Thoracic aorta (tissue), 2 donors: Measurements from ENCODE around the gene NOXRED1. TPM values are rescaled to one million over a fixed set of nuclear protein-coding genes. Genes with fewer than 3 reads are reported as not detected.
"Not testable (repeated sequence)": the region's sequence is repeated elsewhere in the genome, so short reads cannot be mapped to it uniquely, and the experiment has no call there.

Source experiments
- ATAC-seq: fragments of 150-250 bp; one replicate; pipeline ENCODE4 v1.8.0; 2017; ENCODE audit warnings: low read depth; ENCODE audit not compliant: insufficient number of reproducible peaks, low FRiP score
- DNase-seq: peaks from one replicate; pipeline ENCODE4 v3.0.0-alpha.2; 2020; ENCODE audit warnings: low spot score
- H3K27ac ChIP-seq, 2 donors: fragments of 200-600 bp; sonication (generic); 1 replicate in 1 of 2; 2 replicates in 1 of 2; pipeline ENCODE4 v1.5.1; 2016; ENCODE audit warnings: mild to moderate bottlenecking in 2 of 2, moderate library complexity in 2 of 2
- H3K27me3 ChIP-seq: fragments of 200-600 bp; sonication (generic); replicated peaks from 2 replicates; pipeline ENCODE4 v1.6.0; 2016; ENCODE audit warnings: mild to moderate bottlenecking; ENCODE audit not compliant: insufficient read depth
- H3K36me3 ChIP-seq: fragments of 200-600 bp; sonication (generic); one replicate; pipeline ENCODE4 v1.5.1; 2016
- H3K4me1 ChIP-seq, 2 donors: fragments of 200-600 bp; sonication (generic); 1 replicate in 1 of 2; 2 replicates in 1 of 2; pipeline versions ENCODE4 v1.5.1 to v1.6.0; 2016; ENCODE audit warnings: low read depth in 2 of 2, mild to moderate bottlenecking in 1 of 2; ENCODE audit not compliant: control insufficient read depth in 1 of 2
- H3K4me3 ChIP-seq: fragments of 200-600 bp; sonication (generic); 2 replicates; pipeline ENCODE4 v1.5.1; 2016; ENCODE audit warnings: mild to moderate bottlenecking
- H3K9me3 ChIP-seq: fragments of 200-600 bp; sonication (generic); 2 replicates; pipeline ENCODE4 v1.5.1; 2016
- total RNA-seq, 2 donors: library from RNA; depleted of rRNA; stranded (reverse); fragments of >200 nt; gene quantifications; one replicate each; pipeline versions ENCODE4 v1.1.0 to v1.2.3, GENCODE V29; 2016
- TF ChIP-seq, protein P1 (sequence below): fragments of 200-600 bp; sonication (generic); IDR thresholded peaks from one replicate; pipeline ENCODE4 v1.5.1; 2019; ENCODE audit warnings: antibody characterized with exemption

NOXRED1 gene
- total RNA-seq, 2 donors from 2014 or later = 0.92 TPM; not detected in 1

DNA sequence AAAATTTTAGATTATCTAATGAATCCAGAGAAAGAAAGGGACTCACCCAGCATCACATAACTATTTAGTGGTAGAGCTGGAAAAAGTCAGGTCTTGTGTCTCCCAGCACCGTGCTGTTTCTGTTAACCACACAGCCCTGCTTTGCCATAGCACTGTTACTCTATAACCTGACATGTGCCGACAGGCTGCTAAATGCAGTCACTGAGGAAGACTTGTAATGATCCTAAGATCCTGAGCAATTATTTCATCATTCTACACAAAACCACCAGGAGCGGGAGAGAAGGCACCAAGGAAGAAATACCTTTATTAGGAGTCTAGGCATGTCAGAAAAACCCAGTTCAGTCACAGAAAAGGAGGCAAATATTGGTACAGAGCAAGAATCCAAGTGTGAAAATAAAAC, 3.1 kb upstream of the NOXRED1 start:
- Histone ChIP-seq H3K27ac (no peak overlapping the region), H3K4me1 (no peaks in the 10 kb centered on the region), H3K9me3 (no peaks in the 10 kb centered on the region), H3K27me3 (no peaks in the 10 kb centered on the region), H3K36me3 (peaks cover 49% of the 10 kb centered on the region), H3K4me3 (no peak overlapping the region)
- DNase-seq (no peak), ATAC-seq (no peak)
- TF ChIP-seq, protein P1, sequence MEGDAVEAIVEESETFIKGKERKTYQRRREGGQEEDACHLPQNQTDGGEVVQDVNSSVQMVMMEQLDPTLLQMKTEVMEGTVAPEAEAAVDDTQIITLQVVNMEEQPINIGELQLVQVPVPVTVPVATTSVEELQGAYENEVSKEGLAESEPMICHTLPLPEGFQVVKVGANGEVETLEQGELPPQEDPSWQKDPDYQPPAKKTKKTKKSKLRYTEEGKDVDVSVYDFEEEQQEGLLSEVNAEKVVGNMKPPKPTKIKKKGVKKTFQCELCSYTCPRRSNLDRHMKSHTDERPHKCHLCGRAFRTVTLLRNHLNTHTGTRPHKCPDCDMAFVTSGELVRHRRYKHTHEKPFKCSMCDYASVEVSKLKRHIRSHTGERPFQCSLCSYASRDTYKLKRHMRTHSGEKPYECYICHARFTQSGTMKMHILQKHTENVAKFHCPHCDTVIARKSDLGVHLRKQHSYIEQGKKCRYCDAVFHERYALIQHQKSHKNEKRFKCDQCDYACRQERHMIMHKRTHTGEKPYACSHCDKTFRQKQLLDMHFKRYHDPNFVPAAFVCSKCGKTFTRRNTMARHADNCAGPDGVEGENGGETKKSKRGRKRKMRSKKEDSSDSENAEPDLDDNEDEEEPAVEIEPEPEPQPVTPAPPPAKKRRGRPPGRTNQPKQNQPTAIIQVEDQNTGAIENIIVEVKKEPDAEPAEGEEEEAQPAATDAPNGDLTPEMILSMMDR = no peak

DNA sequence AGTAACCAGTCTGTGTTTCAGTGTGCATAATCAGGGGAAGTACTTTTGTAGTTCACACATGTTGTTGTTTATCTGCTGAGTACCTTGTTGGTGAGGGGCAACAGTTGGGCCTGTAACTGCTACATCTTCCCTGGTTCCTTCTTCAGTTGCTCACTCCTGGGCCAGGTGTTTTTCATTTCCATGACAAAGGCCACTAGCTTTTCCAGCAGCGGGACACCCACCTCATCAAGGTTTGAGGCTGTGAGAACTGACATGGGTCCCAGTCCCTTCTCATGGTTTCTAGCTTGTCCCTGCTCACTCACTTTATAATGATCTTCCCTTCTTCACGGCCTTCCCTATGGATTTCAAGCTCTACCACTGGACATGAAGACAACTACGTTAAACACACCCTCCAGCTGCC, 1.5 kb upstream of the NOXRED1 start:
- Histone ChIP-seq H3K36me3 (peaks cover 51% of the 10 kb centered on the region), H3K4me3 (no peak overlapping the region), H3K4me1 (no peaks in the 10 kb centered on the region), H3K9me3 (peaks cover under 1% of the 10 kb centered on the region), H3K27ac (no peak overlapping the region), H3K27me3 (no peaks in the 10 kb centered on the region)
- ATAC-seq = no peak
- DNase-seq = no peak
- TF ChIP-seq, protein P1 = no peak

DNA sequence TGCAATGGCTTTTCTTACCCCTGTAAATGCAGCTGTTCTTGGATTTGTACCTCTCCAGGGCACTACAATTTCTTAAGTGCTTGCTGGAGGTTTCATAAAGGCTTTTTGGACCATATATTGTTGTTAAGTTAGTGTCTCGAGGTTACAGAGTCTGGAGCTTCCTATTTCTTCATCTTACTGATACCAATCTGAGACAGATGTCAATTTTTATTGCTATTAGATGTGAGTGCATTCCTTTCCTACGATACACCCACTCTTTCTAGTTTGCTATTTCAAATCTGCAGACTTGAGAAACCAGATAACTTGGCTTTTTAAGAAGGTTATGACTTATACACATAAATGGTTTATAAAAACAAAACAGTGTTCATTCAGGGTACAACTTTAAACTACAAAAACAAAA, 2.1 kb downstream of the NOXRED1 start:
- Histone ChIP-seq H3K9me3 (peaks cover 14% of the 10 kb centered on the region), H3K4me1 (no peaks in the 10 kb centered on the region), H3K27ac (no peak overlapping the region), H3K27me3 (no peaks in the 10 kb centered on the region), H3K4me3 (no peak overlapping the region), H3K36me3 (peaks cover 18% of the 10 kb centered on the region)
- DNase-seq (no peak), ATAC-seq (no peak)
- TF ChIP-seq, protein P1 = no peak

DNA sequence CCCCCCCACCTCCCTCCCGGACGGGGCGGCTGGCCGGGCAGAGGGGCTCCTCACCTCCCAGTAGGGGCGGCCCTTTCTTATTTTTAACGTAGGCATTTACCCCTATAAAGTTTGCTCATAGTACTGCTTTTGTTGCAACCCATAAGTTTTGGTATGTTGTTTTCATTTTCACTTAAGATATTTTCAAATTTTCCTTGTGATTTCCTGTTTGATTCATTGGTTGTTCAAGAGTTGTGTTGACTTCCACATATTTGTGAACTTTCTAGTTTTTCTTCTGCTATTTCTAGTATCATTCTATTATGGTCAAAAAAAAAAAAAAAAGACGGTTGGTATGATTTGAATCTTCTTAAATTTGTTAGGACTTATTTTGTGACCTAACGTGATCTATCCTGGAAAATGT, 6.5 kb downstream of the NOXRED1 start:
- no peak overlapping the region for H3K4me3 ChIP-seq
- DNase-seq (no peak), ATAC-seq (no peak)
- H3K27ac ChIP-seq = no peak overlapping the region
- no peaks in the 10 kb centered on the region for H3K27me3 ChIP-seq
- TF ChIP-seq, protein P1 = no peak
- peaks cover 14% of the 10 kb centered on the region for H3K9me3 ChIP-seq
- peaks cover 3% of the 10 kb centered on the region for H3K36me3 ChIP-seq
- no peaks in the 10 kb centered on the region for H3K4me1 ChIP-seq

DNA sequence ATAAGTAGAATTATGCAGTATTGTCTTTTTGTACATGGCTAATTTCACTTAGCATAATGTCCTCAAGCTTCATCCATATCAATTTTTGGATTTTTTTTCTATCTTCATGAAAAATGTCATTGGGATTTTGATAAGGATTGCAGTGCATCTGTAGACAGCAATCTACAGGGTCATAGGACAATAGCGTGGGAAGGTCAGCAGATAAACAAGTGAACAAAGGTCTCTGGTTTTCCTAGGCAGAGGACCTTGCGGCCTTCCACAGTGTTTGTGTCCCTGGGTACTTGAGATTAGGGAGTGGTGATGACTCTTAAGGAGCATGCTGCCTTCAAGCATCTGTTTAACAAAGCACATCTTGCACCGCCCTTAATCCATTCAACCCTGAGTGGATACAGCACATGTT, 7.2 kb downstream of the NOXRED1 start:
- not testable (repeated sequence) for H3K27ac ChIP-seq, H3K36me3 ChIP-seq, H3K4me3 ChIP-seq, DNase-seq, H3K27me3 ChIP-seq, H3K4me1 ChIP-seq, ATAC-seq
- peaks cover 14% of the 10 kb centered on the region for H3K9me3 ChIP-seq

DNA sequence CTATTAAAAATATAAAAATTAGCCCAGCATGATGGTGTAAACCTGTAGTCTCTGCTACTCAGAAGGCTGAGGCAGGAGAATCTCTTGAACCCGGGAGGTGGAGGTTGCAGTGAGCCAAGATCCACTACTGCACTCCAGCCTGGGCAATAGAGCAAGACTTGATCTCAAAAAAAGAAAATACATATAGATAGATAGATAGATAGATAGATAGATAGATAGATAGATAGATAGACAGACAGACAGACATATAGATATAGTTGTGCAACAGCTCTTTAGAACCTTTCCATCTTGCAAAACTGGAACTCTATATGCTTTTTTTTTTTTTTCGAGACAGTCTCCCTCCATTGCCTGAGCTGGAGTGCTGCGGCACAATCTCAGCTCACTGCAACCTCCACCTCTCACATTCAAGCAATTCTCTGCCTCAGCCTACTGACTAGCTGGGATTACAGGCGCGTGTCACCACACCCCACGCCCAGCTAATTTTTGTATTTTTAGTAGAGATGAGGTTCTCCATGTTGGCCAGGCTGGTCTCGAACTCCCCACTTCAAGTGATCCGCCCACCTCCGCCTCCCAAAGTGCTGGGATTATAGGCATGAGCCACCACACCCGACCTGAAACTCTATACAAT, 7.8 kb downstream of the NOXRED1 start:
- H3K4me1 ChIP-seq, H3K27me3 ChIP-seq, H3K4me3 ChIP-seq, H3K36me3 ChIP-seq, H3K27ac ChIP-seq, DNase-seq, ATAC-seq: not testable (repeated sequence)
- peaks cover 14% of the 10 kb centered on the region for H3K9me3 ChIP-seq
